Body of pancreas (tissue), 4 donors: ENCODE data around the gene PITPNB.

Experiments used
- CTCF ChIP-seq, 7 experiments: fragments of 450-650 bp in 4 of 7; fragments of 200-600 bp in 3 of 7; sonication (generic) in 3 of 7; IDR thresholded peaks; one replicate each; pipeline ENCODE4 v1.5.1; 2016 to 2019; ENCODE audit warnings: antibody characterized with exemption in 7 of 7
- POLR2A ChIP-seq, 3 donors: fragments of 450-650 bp; IDR thresholded peaks; one replicate each; pipeline ENCODE4 v1.6.1; 2016; ENCODE audit warnings: antibody characterized with exemption in 3 of 3, mild to moderate bottlenecking in 2 of 3

GRCh38 chr22:27834364-27835185 is 84.5 kb downstream of the PITPNB start:
- TF ChIP-seq CTCF (IDR thresholded peaks at IDR 0.05) (no peak), POLR2A (IDR thresholded peaks at IDR 0.05) (no peak)
